Brain pericyte (primary cell): ENCODE data around the gene GDPD3.

ENCODE experiments used
- DNase-seq: peaks from one replicate; pipeline ENCODE4 v3.0.0-alpha.2; 2012; ENCODE audit warnings: low read depth, low spot score

GDPD3 gene

GRCh38 chr16:30054959-30055553 lies 58.3 kb downstream of the GDPD3 start:
- DNase-seq, result no peak
